GM12801 (cell line): ENCODE results near the gene ZEB2.

Experiments used
- CTCF ChIP-seq: IDR thresholded peaks from one replicate; pipeline ENCODE4 v1.5.1; 2011; ENCODE audit warnings: control low read depth; ENCODE audit not compliant: insufficient read length; ENCODE audit errors: extremely low read depth

Gene ZEB2

GRCh38 chr2:144490857-144491256, 29.1 kb downstream of the ZEB2 start:
- TF ChIP-seq CTCF = no peak

GRCh38 chr2:144490017-144490416, 29.9 kb downstream of the ZEB2 start:
- no peak for TF ChIP-seq CTCF

GRCh38 chr2:144489315-144489916, 30.5 kb downstream of the ZEB2 start:
- no peak for TF ChIP-seq CTCF

- TF ChIP-seq CTCF = no peak
Measured at GRCh38 chr2:144484201-144484948, 35.5 kb downstream of the ZEB2 start.

GRCh38 chr2:144481666-144482065, 38.3 kb downstream of the ZEB2 start:
- no peak for TF ChIP-seq CTCF

GRCh38 chr2:144481109-144481508, 38.8 kb downstream of the ZEB2 start:
- TF ChIP-seq CTCF = no peak

- TF ChIP-seq CTCF = no peak
Measured at GRCh38 chr2:144480285-144480684, 39.6 kb downstream of the ZEB2 start.
